HG02973 (cell line): ENCODE results near the gene RAB30.

ENCODE experiments used
- ATAC-seq: cut with Tn5 transposase; IDR thresholded peaks from one replicate; pipeline ENCODE4 v1.9.1; 2021; ENCODE audit warnings: moderate library complexity; ENCODE audit not compliant: unreplicated experiment

Gene RAB30

GRCh38 chr11:83041126-83041525, 30.6 kb downstream of the RAB30 start:
- ATAC-seq: no peak

GRCh38 chr11:83039566-83039965, 32.1 kb downstream of the RAB30 start:
- no peak for ATAC-seq

- no peak for ATAC-seq
These were observed 33.8 kb downstream of the RAB30 start for GRCh38 chr11:83037877-83038276.

- ATAC-seq: no peak
These were observed 35.0 kb downstream of the RAB30 start for GRCh38 chr11:83036701-83037100.

- peak; percentile 45 for ATAC-seq
These were observed 36.4 kb downstream of the RAB30 start for GRCh38 chr11:83035070-83035854.

GRCh38 chr11:83034673-83035014, 37.1 kb downstream of the RAB30 start:
- peak; percentile 47 for ATAC-seq

GRCh38 chr11:83033972-83034672, 37.6 kb downstream of the RAB30 start:
- peak; percentile 37 for ATAC-seq

GRCh38 chr11:83033371-83033770, 38.3 kb downstream of the RAB30 start:
- ATAC-seq: no peak

GRCh38 chr11:83031127-83031526, 40.6 kb downstream of the RAB30 start:
- no peak for ATAC-seq

- ATAC-seq: no peak
These were observed 43.9 kb downstream of the RAB30 start for GRCh38 chr11:83027794-83028193.

GRCh38 chr11:83027289-83027688, 44.4 kb downstream of the RAB30 start:
- no peak for ATAC-seq

GRCh38 chr11:83026229-83026628, 45.5 kb downstream of the RAB30 start:
- ATAC-seq: no peak

GRCh38 chr11:83025267-83025704, 46.4 kb downstream of the RAB30 start:
- ATAC-seq: no peak

- ATAC-seq: no peak
These were observed 47.3 kb downstream of the RAB30 start for GRCh38 chr11:83024270-83024854.

GRCh38 chr11:83023410-83023809, 48.3 kb downstream of the RAB30 start:
- no peak for ATAC-seq

GRCh38 chr11:83021780-83022125, 49.9 kb downstream of the RAB30 start:
- ATAC-seq: no peak

GRCh38 chr11:83020942-83021779, 50.5 kb downstream of the RAB30 start:
- ATAC-seq: no peak

- no peak for ATAC-seq
These were observed 51.7 kb downstream of the RAB30 start for GRCh38 chr11:83019888-83020579.

- ATAC-seq: no peak
These were observed 56.7 kb downstream of the RAB30 start for GRCh38 chr11:83014951-83015350.

- no peak for ATAC-seq
These were observed 59.3 kb downstream of the RAB30 start for GRCh38 chr11:83012168-83013067.
